GM12865 (cell line): Measurements from ENCODE around the gene PSME1.

Experiments
- DNase-seq: peaks from one replicate; pipeline ENCODE4 v3.0.0; 2010; ENCODE audit warnings: low read depth
- H3K4me3 ChIP-seq: 2 replicates; pipeline ENCODE4 v1.5.1; 2011; ENCODE audit warnings: mild to moderate bottlenecking, low read depth, low read length, control low read depth
- CTCF ChIP-seq: IDR thresholded peaks from 2 replicates; pipeline ENCODE4 v1.5.1; 2011; ENCODE audit warnings: low read length, control low read depth, low read depth, inconsistent platforms; ENCODE audit not compliant: insufficient read depth; ENCODE audit errors: missing control alignments

PSME1 gene

GRCh38 chr14:24141097-24141880 is 5.3 kb downstream of the PSME1 start, which contains the start of gene EMC9:
TSS of gene EMC9 (minus strand) at chr14:24141591. CDS start at chr14:24141304, 287 bp downstream.
- DNase-seq: peak; percentile 100
- peak within 1 kb of the TSS; percentile 80 for H3K4me3 ChIP-seq
- TF ChIP-seq CTCF: peak; percentile 39

GRCh38 chr14:24143511-24143910 is 7.5 kb downstream of the PSME1 start:
- H3K4me3 ChIP-seq: no peak overlapping the region
- no peak for TF ChIP-seq CTCF
- DNase-seq: no peak

- no peak for DNase-seq
- no peak for TF ChIP-seq CTCF
- no peak overlapping the region; the same call in 1 of the 2 replicates for H3K4me3 ChIP-seq
Observed at GRCh38 chr14:24144451-24144850, 8.5 kb downstream of the PSME1 start.

- H3K4me3 ChIP-seq: peak overlapping the region; percentile 96
- no peak for DNase-seq
- TF ChIP-seq CTCF: no peak
Observed at GRCh38 chr14:24145219-24145618, 9.2 kb downstream of the PSME1 start.

GRCh38 chr14:24145690-24146452 is 9.9 kb downstream of the PSME1 start:
- no peak for TF ChIP-seq CTCF
- peak overlapping the region; percentile 96 for H3K4me3 ChIP-seq
- no peak for DNase-seq

GRCh38 chr14:24146453-24146977 is 10.5 kb downstream of the PSME1 start, which contains the start of gene PSME2:
TSS of gene PSME2 (minus strand) at chr14:24146610. CDS start at chr14:24146581, 29 bp downstream.
- peak within 1 kb of the TSS; percentile 96 for H3K4me3 ChIP-seq
- TF ChIP-seq CTCF: no peak
- peak; percentile 99 for DNase-seq
